Loucy (cell line): ENCODE data around the gene MACROH2A2.

Source experiments
- H2AFZ ChIP-seq: fragments of 200-600 bp; sonication (generic); 2 replicates; pipeline ENCODE4 v1.6.0; 2016; ENCODE audit warnings: antibody characterized with exemption, mild to moderate bottlenecking, low read length, moderate library complexity
- H3F3A ChIP-seq: fragments of 200-600 bp; 2 replicates; pipeline ENCODE4 v1.6.0; 2016; ENCODE audit warnings: antibody characterized with exemption, low read depth, mild to moderate bottlenecking
- H3K27me3 ChIP-seq: fragments of 200-600 bp; sonication (generic); 2 replicates; pipeline ENCODE4 v1.6.1; 2014; ENCODE audit warnings: low read length, mild to moderate bottlenecking; ENCODE audit not compliant: insufficient read depth, poor library complexity, severe bottlenecking
- H3K36me3 ChIP-seq: fragments of 200-600 bp; sonication (generic); 2 replicates; pipeline ENCODE4 v1.6.1; 2016; ENCODE audit warnings: low read length; ENCODE audit not compliant: insufficient read depth
- H3K4me1 ChIP-seq: fragments of 200-600 bp; sonication (generic); 2 replicates; pipeline ENCODE4 v1.5.1; 2014; ENCODE audit warnings: low read length, mild to moderate bottlenecking; ENCODE audit not compliant: insufficient read depth, poor library complexity, severe bottlenecking
- H3K4me2 ChIP-seq: fragments of 200-600 bp; sonication (generic); 2 replicates; pipeline ENCODE4 v1.6.0; 2014; ENCODE audit warnings: antibody characterized with exemption, low read length, low read depth, mild to moderate bottlenecking; ENCODE audit not compliant: poor library complexity, severe bottlenecking
- H3K4me3 ChIP-seq: fragments of 200-600 bp; sonication (generic); 2 replicates; pipeline ENCODE4 v1.5.1; 2014; ENCODE audit warnings: low read length, mild to moderate bottlenecking, mixed read lengths; ENCODE audit not compliant: poor library complexity, severe bottlenecking
- H3K79me2 ChIP-seq: fragments of 200-600 bp; sonication (generic); 2 replicates; pipeline ENCODE4 v1.6.1; 2014; ENCODE audit warnings: low read length; ENCODE audit not compliant: insufficient read depth
- H3K9ac ChIP-seq: fragments of 200-600 bp; sonication (generic); 2 replicates; pipeline ENCODE4 v1.6.0; 2014; ENCODE audit warnings: mild to moderate bottlenecking, low read depth, low read length, moderate library complexity; ENCODE audit not compliant: poor library complexity, severe bottlenecking
- H3K9me2 ChIP-seq: fragments of 200-600 bp; sonication (generic); replicated peaks from 2 replicates; pipeline ENCODE4 v1.6.1; 2016; ENCODE audit warnings: low read depth, low read length, mixed read lengths
- H3K9me3 ChIP-seq: fragments of 200-600 bp; sonication (generic); 2 replicates; pipeline ENCODE4 v1.6.1; 2014; ENCODE audit warnings: mild to moderate bottlenecking, antibody characterized with exemption, low read length, low read depth; ENCODE audit not compliant: insufficient read depth
- H4K20me1 ChIP-seq: fragments of 200-600 bp; sonication (generic); 2 replicates; pipeline ENCODE4 v1.6.0; 2014; ENCODE audit warnings: antibody characterized with exemption, low read length, mild to moderate bottlenecking; ENCODE audit not compliant: insufficient read depth, poor library complexity, severe bottlenecking
- CTCF ChIP-seq: fragments of 200-600 bp; sonication (generic); conservative IDR thresholded peaks from 2 replicates; pipeline ENCODE4 v1.5.1; 2014; ENCODE audit warnings: mild to moderate bottlenecking, antibody characterized with exemption, low read length
- EZH2phosphoT487 ChIP-seq: fragments of 200-600 bp; IDR thresholded peaks from 2 replicates; pipeline ENCODE4 v1.6.1; 2018; ENCODE audit warnings: antibody characterized with exemption, mild to moderate bottlenecking, moderate library complexity, borderline replicate concordance

Gene MACROH2A2

GRCh38 chr10:70090013-70090412 is 37.4 kb downstream of the MACROH2A2 start:
- TF ChIP-seq EZH2phosphoT487 (no peak), CTCF (no peak)
- Histone ChIP-seq H3K4me3 (no peak overlapping the region), H3K4me2 (no peak overlapping the region), H3K9ac (no peak overlapping the region), H3K4me1 (peaks cover 30% of the 10 kb centered on the region), H3K79me2 (no peaks in the 10 kb centered on the region), H3K27me3 (no peaks in the 10 kb centered on the region), H3F3A (no peaks in the 10 kb centered on the region), H4K20me1 (no peaks in the 10 kb centered on the region), H3K9me3 (no peaks in the 10 kb centered on the region), H3K9me2 (no peaks in the 10 kb centered on the region), H2AFZ (no peak overlapping the region), H3K36me3 (peaks cover 5% of the 10 kb centered on the region; the same call in 1 of the 2 replicates)

GRCh38 chr10:70090951-70091350 is 38.3 kb downstream of the MACROH2A2 start:
- H3K9ac ChIP-seq = no peak overlapping the region
- H3K36me3 ChIP-seq = peaks cover 5% of the 10 kb centered on the region; the same call in 1 of the 2 replicates
- no peaks in the 10 kb centered on the region for H3K9me3 ChIP-seq
- H3F3A ChIP-seq = no peaks in the 10 kb centered on the region
- H3K4me1 ChIP-seq = peaks cover 30% of the 10 kb centered on the region
- H3K4me3 ChIP-seq = no peak overlapping the region
- no peaks in the 10 kb centered on the region for H3K9me2 ChIP-seq
- H3K79me2 ChIP-seq = no peaks in the 10 kb centered on the region
- no peaks in the 10 kb centered on the region for H3K27me3 ChIP-seq
- TF ChIP-seq EZH2phosphoT487 = no peak
- TF ChIP-seq CTCF = no peak
- no peaks in the 10 kb centered on the region for H4K20me1 ChIP-seq
- no peak overlapping the region for H3K4me2 ChIP-seq
- H2AFZ ChIP-seq = no peak overlapping the region

- Histone ChIP-seq H3K9ac (peak overlapping the region; percentile 23), H3K4me2 (no peak overlapping the region), H3K79me2 (no peaks in the 10 kb centered on the region), H3K9me3 (no peaks in the 10 kb centered on the region), H3K9me2 (no peaks in the 10 kb centered on the region), H3K4me3 (no peak overlapping the region), H3K27me3 (no peaks in the 10 kb centered on the region), H2AFZ (0 out of 2 replicates have a peak overlapping the region, but pooled peaks have one; percentile 33), H3K36me3 (peaks cover 5% of the 10 kb centered on the region; the same call in 1 of the 2 replicates), H4K20me1 (no peaks in the 10 kb centered on the region), H3F3A (no peaks in the 10 kb centered on the region), H3K4me1 (peaks cover 39% of the 10 kb centered on the region)
- TF ChIP-seq EZH2phosphoT487 (no peak), CTCF (no peak)
Observed at GRCh38 chr10:70092389-70092718, 39.7 kb downstream of the MACROH2A2 start.
